Measurements from ENCODE around the gene ANKHD1.
"Not testable (repeated sequence)": the region's sequence is repeated elsewhere in the genome, so short reads cannot be mapped to it uniquely, and the experiment has no call there.

Gene ANKHD1

DNA sequence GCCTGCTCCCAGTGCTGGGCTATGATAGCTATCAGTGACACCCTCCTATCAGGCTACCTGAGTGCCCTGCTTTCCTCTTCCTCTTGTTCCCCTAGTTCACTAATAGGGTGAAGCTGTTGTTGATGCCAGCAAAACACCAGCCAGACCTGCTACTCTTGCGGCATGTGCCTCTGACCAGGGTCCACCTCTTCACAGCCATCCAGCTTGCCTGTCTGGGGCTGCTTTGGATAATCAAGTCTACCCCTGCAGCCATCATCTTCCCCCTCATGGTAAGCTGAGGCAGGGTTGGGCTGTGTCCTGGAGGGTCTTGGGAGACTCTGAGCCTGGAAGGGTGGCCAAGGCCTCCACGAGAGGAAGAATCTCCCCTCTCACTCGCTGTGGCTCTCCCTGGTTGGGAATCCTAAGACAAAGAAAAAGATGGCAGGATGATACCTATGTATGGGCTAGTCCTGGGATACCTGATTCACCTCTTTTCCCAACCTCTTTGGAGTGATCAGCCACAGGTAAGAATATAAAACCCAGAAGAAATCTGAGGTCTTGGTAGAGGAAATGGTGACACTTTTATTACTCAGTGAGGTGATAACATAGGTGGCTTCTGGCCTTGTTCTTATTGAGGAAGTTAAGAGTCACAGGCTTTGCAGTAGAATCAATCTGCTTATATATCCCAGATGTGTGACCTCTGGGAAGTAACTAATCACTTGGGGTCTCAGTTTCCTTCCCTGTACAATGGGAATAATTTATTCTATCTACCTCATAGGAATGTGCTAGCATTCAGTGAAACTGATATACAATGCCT, 30.1 kb upstream of the ANKHD1 start:
- DNase-seq = no peak

DNA sequence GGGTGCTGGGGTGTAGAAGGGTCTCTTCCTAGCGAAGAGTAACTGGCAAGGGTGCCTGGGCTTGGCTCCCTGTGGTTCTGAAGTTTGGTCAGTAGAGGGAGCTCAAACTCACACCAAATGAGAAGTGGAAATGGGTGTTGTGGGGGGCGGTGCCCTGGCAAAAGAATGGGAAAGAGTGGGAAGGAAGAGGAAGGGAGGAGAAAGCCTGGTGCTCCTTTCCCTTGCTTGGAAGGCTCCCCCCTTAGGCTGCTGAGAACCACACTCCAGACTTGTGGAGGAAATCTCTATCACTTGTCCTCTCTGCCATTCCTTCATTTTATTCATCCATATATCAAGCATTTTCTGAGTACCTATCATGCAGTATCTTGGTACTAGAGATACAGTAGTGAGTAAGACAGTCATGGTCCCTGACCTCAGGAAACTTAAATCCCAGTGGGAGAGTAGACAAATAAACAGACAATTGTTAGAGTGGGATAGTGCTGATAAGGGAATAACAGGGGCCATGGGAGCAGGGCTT, 28.6 kb upstream of the ANKHD1 start:
- peak; percentile 50 for DNase-seq

DNA sequence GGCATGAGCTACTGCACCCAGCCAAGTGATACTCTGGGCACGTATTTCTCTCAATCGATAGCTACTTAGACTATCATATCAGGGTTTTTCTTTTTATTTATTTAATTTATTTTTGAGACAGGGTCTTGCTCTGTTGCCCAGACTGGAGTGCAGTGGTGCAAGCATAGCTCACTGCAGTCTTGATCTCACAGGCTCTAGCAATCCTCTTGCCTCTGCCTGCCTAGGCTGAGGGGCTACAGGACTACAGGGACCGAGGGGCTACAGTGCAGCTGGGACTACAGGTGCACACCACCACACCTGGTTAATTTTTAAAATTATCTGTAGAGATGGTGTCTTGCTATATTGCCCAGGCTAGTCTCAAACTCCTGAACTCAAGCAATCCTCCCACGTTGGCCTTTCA, 20.3 kb upstream of the ANKHD1 start:
- DNase-seq = no peak

DNA sequence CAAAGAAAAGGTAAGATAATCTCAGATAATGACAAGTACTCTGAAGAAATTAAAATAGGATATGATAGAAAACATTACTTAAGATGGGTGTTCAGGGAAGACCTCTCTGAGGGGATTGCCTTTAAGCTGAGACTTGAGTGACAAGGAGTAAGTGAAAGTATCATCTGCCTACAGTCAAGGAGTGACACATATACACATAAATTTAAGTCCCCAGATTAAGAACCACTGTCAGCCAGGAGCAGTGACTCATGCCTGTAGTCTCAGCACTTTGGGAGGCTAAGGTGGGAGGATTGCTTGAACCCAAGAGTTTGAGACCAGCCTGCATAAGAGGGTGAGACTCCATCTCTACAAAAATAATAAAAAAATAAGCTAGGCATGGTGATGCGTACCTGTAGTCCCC, 19.7 kb upstream of the ANKHD1 start:
- DNase-seq = no peak

DNA sequence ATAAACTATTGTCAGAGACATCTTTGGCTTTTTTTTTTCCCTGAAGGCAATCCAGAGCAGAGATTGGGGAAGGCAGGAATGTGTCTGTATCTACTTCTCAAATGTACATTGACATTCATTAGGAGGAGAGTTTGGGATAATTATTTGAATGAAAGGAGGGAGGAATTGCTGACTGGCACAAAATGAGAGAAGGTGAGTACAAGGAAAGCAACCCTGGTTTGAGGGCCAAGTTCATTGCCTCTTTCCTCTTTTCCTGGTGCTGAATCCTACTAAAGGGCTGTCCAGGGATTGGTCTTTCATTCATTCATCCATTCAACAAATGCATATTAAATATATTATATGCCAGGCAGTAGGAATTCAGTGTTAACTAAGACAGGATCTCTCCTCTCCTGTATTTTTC, 18.8 kb upstream of the ANKHD1 start:
- DNase-seq = no peak

DNA sequence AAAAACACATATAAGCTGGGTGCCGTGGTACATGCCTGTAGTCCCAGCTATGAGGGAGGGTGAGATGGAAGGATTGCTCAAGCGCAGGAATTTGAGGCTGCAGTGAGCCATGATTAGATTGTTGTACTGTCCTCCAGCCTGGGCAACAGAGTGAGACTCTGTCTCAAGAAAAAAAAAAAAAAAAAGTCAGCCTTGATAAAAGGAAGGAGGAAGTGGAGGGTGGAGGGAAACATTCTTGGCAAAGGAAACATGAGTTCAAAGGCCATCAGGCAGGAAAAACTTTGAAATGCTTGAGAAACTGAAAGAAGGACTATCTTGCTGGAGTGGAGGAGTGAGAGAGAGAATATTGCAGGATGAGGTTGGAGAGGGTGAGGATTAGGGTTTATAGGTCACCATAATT, 18.3 kb upstream of the ANKHD1 start:
- DNase-seq = no peak

DNA sequence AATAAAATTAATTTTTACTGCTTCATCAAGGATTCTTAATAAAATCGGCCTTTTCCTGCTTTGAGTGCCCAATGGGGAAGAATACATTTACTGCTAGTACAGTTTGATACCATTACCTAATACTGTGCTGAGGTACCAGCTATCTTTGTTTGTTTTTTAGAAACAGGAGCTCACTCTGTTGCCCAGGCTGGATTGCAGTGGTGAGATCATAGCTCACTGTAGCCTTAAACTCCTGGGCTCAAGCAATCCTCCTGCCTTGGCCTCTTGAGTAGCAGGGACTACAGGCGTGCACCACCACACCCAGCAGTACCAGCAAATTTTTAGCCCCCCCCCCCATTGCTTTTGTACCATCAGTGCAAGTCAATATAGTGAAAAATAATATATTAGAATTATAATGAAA, 13.6 kb upstream of the ANKHD1 start:
- no peak for DNase-seq

DNA sequence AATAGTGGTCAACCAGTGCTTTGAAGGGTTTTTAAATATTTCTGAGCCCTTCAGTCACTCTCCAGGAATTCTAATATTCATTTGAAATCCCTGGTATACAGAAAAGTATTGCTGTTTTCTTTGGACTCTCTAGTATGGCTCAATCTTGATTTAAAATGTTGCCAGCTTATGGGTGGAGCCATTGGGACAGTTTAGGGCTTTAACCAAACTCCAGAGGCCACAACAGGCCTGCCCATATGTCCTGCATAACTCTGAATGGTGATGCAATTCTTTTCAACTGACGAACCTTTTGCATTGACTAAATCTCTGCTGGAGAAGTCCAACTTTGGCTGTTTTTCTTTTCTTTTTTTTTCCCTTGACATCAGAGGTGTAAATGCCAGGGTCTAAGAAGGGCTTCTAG, 10.3 kb upstream of the ANKHD1 start:
- DNase-seq = no peak

DNA sequence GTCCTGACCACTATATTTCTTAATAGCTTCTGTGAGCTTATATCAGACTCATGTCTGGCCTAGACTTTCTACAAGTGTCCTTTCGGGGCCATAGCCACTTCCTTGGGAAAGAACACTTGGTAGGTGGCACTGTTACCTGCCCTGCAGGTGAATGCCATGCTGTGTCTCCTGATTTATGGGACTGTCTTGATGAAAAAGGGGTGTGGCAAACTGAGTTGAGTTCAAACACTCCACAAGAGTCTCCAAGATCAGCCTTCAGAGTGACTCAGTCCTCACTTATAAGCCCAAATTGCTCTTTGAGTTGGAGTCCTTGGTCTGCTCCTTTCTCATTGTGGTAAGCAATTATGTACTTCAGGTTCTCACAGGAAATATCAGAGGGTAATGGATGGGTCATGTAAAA, 9.9 kb upstream of the ANKHD1 start:
- no peak for DNase-seq

DNA sequence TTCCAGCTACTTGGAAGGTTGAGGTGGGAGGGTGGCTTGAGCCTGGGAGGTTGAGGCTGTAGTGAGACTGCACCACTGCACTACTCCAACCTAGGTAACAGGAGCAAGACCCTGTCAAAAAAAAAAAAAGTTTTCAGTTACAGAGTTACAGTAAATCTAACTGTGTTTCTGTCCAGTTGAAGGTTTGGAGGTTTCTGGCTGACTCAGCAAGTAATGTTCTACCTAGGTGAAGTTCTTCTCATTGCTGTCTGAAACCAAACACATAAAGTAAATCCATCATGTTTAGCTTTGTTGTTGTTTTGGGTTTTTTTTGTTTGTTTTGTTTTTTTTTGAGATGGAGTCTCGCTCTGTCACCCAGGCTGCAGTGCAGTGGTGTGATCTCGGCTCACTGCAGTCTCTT, 7.9 kb upstream of the ANKHD1 start:
- no peak for DNase-seq

DNA sequence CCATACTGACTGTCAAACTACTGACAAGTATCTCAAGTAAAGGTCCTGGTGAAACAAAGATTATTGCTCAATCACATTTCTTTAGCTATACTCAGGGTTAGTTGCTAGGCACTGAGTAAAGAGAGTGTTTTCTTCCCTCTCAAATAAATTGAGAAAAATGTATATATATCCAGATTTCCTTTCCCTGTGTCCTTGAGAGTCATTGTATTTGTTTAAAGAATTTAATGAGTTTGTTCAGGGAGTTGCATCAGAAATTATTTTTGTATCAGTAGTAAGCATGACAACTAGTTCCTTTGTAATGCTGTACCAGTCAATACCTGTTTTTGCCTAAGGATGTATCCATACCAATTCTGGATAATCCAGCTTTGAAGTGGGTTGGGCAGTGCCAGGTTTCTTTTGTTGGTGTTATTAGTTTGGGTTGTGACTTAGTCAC, 3.2 kb upstream of the ANKHD1 start:
- DNase-seq = no peak

DNA sequence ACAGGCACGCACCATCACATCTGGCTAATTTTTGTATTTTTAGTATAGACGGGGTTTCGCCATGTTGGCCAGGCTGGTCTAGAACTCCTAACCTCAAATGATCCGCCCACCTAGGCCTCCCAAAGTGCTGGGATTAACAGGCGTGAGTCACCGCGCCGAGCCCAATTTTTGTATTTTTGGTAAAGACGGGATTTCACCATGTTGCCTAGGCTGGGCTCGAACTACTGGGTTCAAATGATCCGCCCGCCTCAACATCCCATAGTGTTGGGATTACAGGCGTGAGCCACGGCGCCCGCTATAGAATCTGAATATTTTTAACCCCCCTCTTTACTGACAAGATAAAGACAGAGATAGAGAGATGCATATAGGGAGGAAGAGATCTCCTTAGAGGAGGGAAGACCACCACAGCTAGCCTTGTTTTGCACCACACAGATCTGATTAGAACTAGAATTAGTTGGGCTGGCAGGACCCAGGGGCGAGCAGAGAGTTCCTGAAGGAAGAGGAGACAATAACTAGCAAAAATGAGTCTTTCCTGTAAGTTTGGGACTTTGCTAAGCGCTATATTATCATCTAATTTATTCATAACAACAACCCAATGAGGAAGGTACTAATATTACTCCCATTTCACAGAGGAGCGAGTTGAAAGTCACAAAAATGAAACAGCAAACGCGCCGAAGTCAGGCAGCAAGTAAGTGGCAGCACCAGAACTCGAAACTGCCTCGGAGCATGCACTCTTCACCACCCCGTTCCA, 1.5 kb upstream of the ANKHD1 start:
- no peak for DNase-seq

DNA sequence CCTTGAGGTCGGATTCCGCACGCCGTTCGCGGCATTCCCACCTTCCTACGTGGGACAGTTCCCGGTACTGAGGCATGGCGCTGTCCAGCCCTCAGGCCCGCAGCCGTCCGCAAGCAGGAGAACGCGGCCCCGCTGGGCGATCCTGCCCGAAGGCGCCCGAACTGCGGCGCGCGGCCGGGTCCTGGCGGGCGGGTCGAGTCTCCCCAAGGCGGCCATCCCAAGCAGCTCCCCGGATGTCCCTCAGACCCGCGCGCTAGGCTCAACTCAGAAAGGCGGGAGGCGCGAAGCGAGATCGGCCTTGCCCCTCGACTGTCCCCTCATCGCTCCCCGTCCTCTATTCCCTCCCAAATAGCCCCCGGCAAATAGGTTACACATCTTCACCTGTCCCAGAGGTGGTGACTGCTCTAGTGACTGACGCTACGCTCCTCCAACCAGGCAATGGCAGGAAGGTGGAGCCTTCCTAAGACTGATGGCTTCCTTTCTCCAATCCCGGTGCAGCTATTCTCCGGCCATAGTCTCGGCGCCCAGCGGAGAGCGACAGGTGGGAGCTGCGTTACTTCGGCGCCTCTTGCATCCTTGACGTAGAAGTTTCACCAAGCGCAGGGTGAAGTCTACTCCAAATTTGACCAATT, 787 bp upstream of the ANKHD1 start:
- peak; percentile 92 for DNase-seq

DNA sequence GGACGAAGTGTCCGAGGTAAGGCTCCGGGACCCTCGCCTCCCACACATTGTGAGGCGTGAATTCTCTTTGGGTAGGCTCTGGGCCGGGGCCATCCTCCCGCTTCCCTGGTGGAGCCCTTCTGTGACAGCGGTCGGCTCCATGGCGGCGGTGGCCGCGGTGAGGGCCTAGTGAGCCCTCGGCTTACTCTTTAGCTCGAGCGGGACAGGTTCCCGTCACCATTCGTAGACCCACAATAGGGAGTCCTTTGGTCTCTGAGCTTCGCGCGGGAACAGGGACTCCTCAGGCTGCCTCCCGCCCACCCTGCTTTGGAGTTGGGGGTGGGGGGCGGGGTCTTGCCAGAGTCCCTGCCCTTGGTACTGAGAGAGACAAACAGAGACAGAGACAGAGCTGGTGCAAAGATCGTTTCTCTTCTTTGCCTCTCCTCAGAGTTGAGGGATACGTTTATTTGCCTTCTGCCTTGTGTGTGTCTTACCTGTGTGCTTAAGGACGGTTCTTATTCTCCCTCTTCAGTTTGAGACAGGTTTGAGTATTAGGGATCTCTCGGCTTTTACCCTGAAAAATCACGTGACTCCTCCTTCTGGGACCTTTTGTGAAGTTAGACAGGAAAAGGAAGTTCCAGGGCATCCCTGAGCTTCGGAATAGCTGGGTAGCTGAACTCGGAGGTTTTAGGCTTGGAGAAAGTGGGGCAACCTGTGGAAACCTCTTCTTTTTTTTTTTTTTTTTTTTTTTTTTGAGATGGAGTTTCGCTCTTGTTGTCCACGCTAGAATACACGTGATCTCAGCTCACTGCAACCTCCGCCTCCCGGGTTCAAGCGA, 833 bp downstream of the ANKHD1 start:
- DNase-seq = peak; percentile 56

DNA sequence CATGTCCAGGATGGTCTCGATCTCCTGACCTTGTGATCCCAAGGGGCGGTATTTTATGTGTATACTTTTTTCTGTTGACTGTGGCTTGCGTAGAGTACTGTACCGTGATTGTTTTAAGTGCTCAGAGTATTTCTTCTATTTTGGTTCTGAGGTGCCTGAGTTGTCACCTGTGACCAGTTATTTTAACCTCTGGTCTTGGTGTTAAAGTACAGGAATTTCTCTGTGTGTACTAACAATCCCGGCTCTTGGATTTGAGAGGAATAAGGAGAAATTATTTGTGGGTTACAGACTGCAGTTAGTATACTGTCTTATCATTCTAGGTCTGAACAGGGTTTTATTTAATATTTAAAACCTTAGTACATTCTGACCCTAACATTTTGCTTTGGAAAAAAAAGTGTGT, 2.0 kb downstream of the ANKHD1 start:
- DNase-seq = no peak

DNA sequence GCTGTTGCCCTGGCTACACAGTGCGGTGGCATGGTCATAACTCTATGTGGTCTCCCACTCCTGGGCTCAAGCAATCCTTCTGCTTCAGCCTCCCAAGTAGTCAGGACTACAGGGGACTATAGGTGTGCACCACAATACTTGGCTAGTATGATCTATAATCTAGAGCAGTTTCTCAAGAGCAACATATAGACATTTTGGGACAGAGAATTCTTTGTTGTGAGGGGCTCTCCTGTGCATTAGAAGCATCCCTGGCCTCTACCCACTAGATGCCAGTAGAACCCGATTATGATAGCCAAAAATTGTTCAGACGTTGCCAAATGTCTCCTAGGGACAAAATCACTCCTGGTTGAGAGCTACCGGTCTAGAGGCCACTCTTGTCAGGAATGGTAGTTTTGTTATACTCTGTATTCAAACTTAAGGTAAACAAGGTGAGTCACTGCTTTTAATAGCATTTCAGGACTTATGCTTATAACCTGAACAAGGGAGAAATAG, 7.2 kb downstream of the ANKHD1 start:
- DNase-seq = no peak

DNA sequence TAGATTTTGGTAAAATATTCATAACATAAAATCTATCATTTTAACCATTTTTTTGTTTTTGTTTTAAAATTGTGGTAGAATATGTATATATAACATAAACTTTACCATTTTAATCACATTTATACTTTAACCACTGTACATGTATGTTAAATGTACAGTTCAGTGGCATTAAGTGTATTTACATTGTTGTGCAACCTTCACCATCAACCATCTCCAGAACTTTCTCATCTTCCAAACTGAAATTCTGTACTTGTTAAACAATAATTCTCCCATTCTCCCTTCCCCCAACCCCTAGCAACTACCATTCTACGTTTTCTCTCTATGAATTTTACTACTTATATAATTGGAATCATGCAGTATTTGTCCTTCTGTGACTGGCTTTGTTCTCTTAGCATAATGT, 11.6 kb downstream of the ANKHD1 start:
- DNase-seq = no peak

DNA sequence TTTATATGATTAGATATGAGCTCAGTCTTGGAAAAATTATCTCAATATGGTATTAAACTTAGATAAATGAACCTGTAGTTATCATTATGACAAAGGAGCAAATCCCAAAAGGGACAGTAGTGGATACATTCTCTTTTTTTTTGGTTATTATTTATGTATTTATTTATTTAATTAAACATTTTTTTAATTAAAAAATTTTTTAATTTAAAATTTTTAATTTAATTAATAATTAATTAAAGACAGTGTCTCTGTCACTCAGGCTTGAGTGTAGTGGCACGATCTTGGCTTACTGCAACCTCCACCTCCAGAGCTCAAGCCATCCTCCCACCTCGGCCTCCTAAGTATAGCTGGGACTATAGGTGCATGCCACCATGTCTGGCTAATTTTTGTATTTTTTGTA, 15.6 kb downstream of the ANKHD1 start:
- no peak for DNase-seq

DNA sequence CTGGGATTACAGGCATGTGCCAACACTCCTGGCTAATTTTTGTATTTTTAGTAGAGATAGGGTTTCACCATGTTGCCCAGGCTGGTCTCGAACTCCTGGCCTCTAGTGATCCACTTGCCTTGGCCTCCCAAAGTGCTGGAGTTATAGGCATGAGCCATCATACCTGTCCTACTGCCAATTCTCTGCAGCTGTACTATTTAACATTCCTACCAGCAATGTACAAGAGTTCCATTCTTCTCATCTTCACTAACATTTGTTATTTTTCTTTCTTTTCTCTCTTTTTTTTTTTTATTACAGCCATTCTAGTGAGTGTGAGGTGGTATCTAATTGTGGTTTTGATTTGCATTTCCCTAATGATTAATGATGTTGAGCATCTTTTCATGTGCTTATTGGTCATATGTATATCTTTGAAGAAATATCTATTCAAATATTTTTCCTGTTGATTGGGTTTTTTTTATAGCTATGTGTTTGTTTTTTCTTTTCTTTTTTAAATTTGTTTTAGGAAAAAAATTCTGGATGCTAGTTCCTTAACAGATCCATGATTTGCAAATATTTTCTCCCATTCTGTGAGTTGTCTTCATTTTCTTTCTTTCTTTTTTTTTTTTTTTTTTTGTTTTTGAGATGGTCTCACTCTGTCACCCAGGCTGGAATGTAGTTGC, 17.4 kb downstream of the ANKHD1 start:
- no peak for DNase-seq

DNA sequence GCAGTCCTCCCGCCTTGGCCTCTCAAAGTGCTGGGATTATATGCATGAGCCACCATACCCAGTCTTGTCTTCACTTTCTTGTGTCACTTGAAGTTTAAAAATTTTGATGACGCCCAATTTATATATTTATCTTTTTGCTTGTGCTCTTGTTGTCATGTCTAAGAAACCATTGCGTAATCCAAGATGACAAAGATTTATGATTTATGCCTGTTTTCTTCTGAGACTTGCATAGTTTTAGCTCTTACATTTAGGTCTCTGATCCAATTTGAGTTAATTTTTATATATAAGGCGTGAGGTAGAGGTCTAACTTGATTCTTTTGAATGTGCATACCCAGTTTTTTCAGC, 18.6 kb downstream of the ANKHD1 start:
- no peak for DNase-seq

DNA sequence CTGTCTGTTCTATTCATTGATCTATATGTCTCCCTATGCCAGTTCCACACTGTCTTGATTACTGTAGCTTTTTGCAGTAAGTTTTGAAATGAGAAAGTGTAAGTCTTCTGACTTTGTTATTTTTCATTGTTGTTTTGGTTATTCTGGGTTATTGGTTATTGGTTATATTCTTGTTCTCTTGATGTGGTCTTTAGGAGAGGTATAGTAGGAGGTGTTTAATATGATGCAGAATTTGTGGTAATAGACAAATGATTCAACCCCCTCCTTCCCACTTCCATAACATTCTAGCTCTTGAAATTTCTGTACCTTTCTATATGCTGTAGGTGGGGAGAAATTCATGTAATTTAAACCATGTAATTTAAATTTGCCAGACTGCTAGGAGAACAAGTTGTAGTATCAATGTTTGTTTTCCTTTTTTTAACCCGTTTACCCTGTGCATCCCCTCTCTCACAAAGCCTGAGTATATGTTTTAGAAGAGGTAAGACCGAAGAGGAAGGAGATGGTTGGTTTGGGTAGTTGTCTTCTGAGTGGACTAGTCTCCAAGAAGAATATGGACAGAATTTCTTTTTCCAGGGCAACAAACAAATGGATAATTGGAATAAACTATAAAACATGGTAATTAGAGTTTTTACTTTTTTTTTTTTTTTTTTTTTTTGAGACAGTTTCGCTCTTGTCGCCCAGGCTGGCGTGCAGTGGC, 19.2 kb downstream of the ANKHD1 start:
- DNase-seq = no peak

DNA sequence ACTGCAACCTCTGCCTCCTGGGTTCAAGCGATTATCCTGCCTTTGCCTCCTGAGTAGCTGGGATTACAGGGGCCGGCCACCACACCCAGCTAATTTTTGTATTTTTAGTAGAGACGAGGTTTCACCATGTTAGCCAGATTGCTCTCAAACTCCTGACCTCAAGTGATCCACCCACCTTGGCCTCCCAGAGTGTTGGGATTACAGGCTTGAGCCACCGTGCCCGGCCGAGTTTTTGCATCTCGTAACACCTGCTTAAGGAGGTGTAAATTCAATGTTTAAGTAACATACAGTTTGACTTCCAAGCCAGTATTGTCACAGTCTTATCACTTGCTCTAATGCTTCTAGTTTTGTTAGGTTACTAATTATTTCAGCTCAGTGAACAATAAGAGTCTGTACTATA, 19.7 kb downstream of the ANKHD1 start:
- DNase-seq = not testable (repeated sequence)
